B cell (primary cell): ENCODE results near the gene SPATA20. TPM values are rescaled to one million over a fixed set of nuclear protein-coding genes. Genes with fewer than 3 reads are reported as not detected.
A peak's percentile ranks its signal among the peaks of the same experiment; 100 is the strongest.

ENCODE experiments used
- ATAC-seq: fragments of 200-7000 bp; cut with Tn5 transposase; one replicate; pipeline ENCODE4 v1.10.0; 2021; ENCODE audit warnings: low read depth, mild to moderate bottlenecking, moderate number of reproducible peaks, moderate library complexity
- CTCF ChIA-PET: fragments of 350-600 bp; sonication (Branson Sonifier 250); formaldehyde crosslinking; loops from one replicate; lab custom pipeline; 2021; ENCODE audit warnings: antibody characterized with exemption, inconsistent platforms; lab: Charles Lee
- POLR2A ChIA-PET: fragments of 350-600 bp; sonication (Branson Sonifier 250); formaldehyde crosslinking; loops from one replicate; lab custom pipeline; 2021; ENCODE audit warnings: antibody characterized with exemption; lab: Charles Lee
- DNase-seq: peaks from one replicate; pipeline ENCODE4 v3.0.0; 2013
- H2AFZ ChIP-seq: 2 replicates; pipeline ENCODE4 v1.6.1; 2012; ENCODE audit warnings: mild to moderate bottlenecking, low read depth, low read length; ENCODE audit not compliant: insufficient read depth, poor library complexity, severe bottlenecking
- H3K27ac ChIP-seq, 2 donors: 1 replicate in 1 of 2; 2 replicates in 1 of 2; pipeline ENCODE4 v1.5.1; 2012 to 2013; ENCODE audit warnings: low read length in 2 of 2, mild to moderate bottlenecking in 2 of 2, moderate library complexity in 1 of 2
- H3K27me3 ChIP-seq, 4 experiments: fragments of 200-600 bp in 1 of 4; sonication (generic) in 1 of 4; replicated peaks in 1 of 4; 1 replicate in 2 of 4; 2 replicates in 2 of 4; pipeline versions ENCODE4 v1.6.1 to v1.7.0; 2013 to 2016; ENCODE audit warnings: low read length in 3 of 4, mild to moderate bottlenecking in 2 of 4, mixed read lengths in 1 of 4, moderate library complexity in 1 of 4; ENCODE audit not compliant: insufficient read depth in 4 of 4, control insufficient read depth in 3 of 4; ENCODE audit errors: control extremely low read depth in 1 of 4
- H3K36me3 ChIP-seq, 2 experiments: replicated peaks in 1 of 2; 1 replicate in 1 of 2; 2 replicates in 1 of 2; pipeline versions ENCODE4 v1.6.1 to v1.7.1; 2013; ENCODE audit warnings: low read length in 1 of 2; ENCODE audit not compliant: insufficient read depth in 2 of 2, control insufficient read depth in 1 of 2; ENCODE audit errors: control extremely low read depth in 1 of 2, extremely low read depth in 1 of 2
- H3K4me1 ChIP-seq, 2 donors: fragments of 200-600 bp in 1 of 2; sonication (generic) in 1 of 2; 1 replicate in 1 of 2; 2 replicates in 1 of 2; pipeline versions ENCODE4 v1.5.1 to v1.6.1; 2013 to 2017; ENCODE audit warnings: low read length in 2 of 2; ENCODE audit not compliant: control insufficient read depth in 2 of 2, insufficient read depth in 2 of 2
- H3K4me2 ChIP-seq: replicated peaks from 2 replicates; pipeline ENCODE3; 2012; ENCODE audit warnings: mild to moderate bottlenecking, low read depth, low read length; ENCODE audit not compliant: poor library complexity, severe bottlenecking
- H3K4me3 ChIP-seq, 5 experiments: fragments of 200-600 bp in 1 of 5; sonication (generic) in 1 of 5; 1 replicate in 3 of 5; 2 replicates in 2 of 5; pipeline versions ENCODE4 v1.5.1 to v1.7.0; 2011 to 2016; ENCODE audit warnings: low read length in 4 of 5, mild to moderate bottlenecking in 4 of 5, low read depth in 2 of 5, control low read depth in 1 of 5, moderate library complexity in 1 of 5; ENCODE audit not compliant: insufficient read depth in 1 of 5; ENCODE audit errors: control extremely low read depth in 1 of 5, extremely low read depth in 1 of 5
- H3K79me2 ChIP-seq: fragments of 200-600 bp; sonication (generic); one replicate; pipeline ENCODE4 v1.6.0; 2016; ENCODE audit warnings: low read length; ENCODE audit not compliant: control insufficient read depth, insufficient read depth
- H3K9ac ChIP-seq: fragments of 200-600 bp; sonication (generic); 2 replicates; pipeline ENCODE4 v1.6.1; 2017; ENCODE audit warnings: mild to moderate bottlenecking, low read length, moderate library complexity
- H3K9me3 ChIP-seq, 3 donors: one replicate each; pipeline versions ENCODE4 v1.6.1 to v1.7.1; 2013; ENCODE audit warnings: low read length in 2 of 3; ENCODE audit not compliant: control insufficient read depth in 2 of 3, insufficient read depth in 1 of 3; ENCODE audit errors: control extremely low read depth in 1 of 3
- H4K20me1 ChIP-seq: 2 replicates; pipeline ENCODE4 v1.6.0; 2012; ENCODE audit warnings: mild to moderate bottlenecking, low read length; ENCODE audit not compliant: insufficient read depth, control insufficient read depth, poor library complexity, severe bottlenecking
- H3K27ac Mint-ChIP-seq: one replicate; pipeline ENCODE4 v1.8.0; 2021; ENCODE audit warnings: mixed read lengths
- H3K27me3 Mint-ChIP-seq: one replicate; pipeline ENCODE4 v1.8.0; 2021; ENCODE audit warnings: mixed read lengths
- H3K4me1 Mint-ChIP-seq: one replicate; pipeline ENCODE4 v1.8.0; 2021; ENCODE audit warnings: mixed read lengths
- H3K4me3 Mint-ChIP-seq: one replicate; pipeline ENCODE4 v1.8.0; 2021; ENCODE audit warnings: mixed read lengths
- H3K9me3 Mint-ChIP-seq: one replicate; pipeline ENCODE4 v1.8.0; 2022; ENCODE audit warnings: mixed read lengths; ENCODE audit not compliant: insufficient read depth
- CTCF ChIP-seq: fragments of 200-600 bp; IDR thresholded peaks from one replicate; pipeline ENCODE4 v1.8.0; 2022; ENCODE audit warnings: antibody characterized with exemption, mild to moderate bottlenecking
- EZH2 ChIP-seq: IDR thresholded peaks from 2 replicates; pipeline ENCODE4 v1.6.1; 2012; ENCODE audit warnings: borderline replicate concordance, low read depth, mild to moderate bottlenecking, moderate library complexity, low read length; ENCODE audit not compliant: insufficient read depth, poor library complexity, severe bottlenecking
- WGBS: methylation state at CpG from one replicate; pipeline ENCODE4 v1.1.5; 2013; ENCODE audit warnings: missing lambda C conversion rate; ENCODE audit not compliant: insufficient coverage; 5-methylcytosine and 5-hydroxymethylcytosine counted together
- intact Hi-C: fragments of 100-400 bp; cut with micrococcal nuclease; formaldehyde crosslinking; loops from one replicate; pipeline ENCODE4 v1.10.0; 2022
- polyA plus RNA-seq: library from polyadenylated mRNA; depleted of rRNA; stranded (reverse); fragments of >200 nt; gene quantifications from 2 replicates; pipeline ENCODE4 v1.2.3, GENCODE V29; 2012
- total RNA-seq, 2 donors: library from RNA; stranded (reverse); fragments of 120-200 nt in 1 of 2; gene quantifications; 1 replicate in 1 of 2; 2 replicates in 1 of 2; pipeline versions ENCODE4 v1.2.3 to v1.2.4, GENCODE V29; 2013 to 2022

Gene SPATA20
- total and polyA plus RNA-seq, 2 donors (not counting 1 experiment from before 2014, with no cell fraction given): 61.7 to 68.5 TPM

- POLR2A ChIA-PET: no interaction called here
- no peak overlapping the region for H3K27ac Mint-ChIP-seq
- Histone ChIP-seq H3K27ac (no peak overlapping the region), H2AFZ (no peak overlapping the region), H3K9ac (no peak overlapping the region), H3K9me3 (no peaks in the 10 kb centered on the region), H3K36me3 (no peaks in the 10 kb centered on the region), H3K4me3 (no peak overlapping the region), H3K27me3 (peaks cover 0 to 18% (median 0%) of the 10 kb centered on the region in 4 experiments), H4K20me1 (no peaks in the 10 kb centered on the region), H3K79me2 (no peaks in the 10 kb centered on the region), H3K4me2 (no peak overlapping the region), H3K4me1 (no peaks in the 10 kb centered on the region)
- 94% methylated on average over 16 of the region's 18 CpGs for whole genome bisulfite sequencing
- no peak for DNase-seq
- TF ChIP-seq EZH2: no peak
- TF ChIP-seq CTCF: no peak
- H3K4me1 Mint-ChIP-seq: no peaks in the 10 kb centered on the region
- H3K9me3 Mint-ChIP-seq: no peaks in the 10 kb centered on the region
- H3K27me3 Mint-ChIP-seq: peaks cover 30% of the 10 kb centered on the region
- ATAC-seq: no peak
- no peak overlapping the region for H3K4me3 Mint-ChIP-seq
- CTCF ChIA-PET: no interaction called here
- intact Hi-C loops: no loop called here
These were observed 55.9 kb downstream of the SPATA20 start for GRCh38 chr17:50602836-50603235.

GRCh38 chr17:50603340-50603739 is 56.4 kb downstream of the SPATA20 start:
- 62% methylated on average over 9 of the region's 9 CpGs for WGBS
- Mint-ChIP-seq H3K4me1 (no peaks in the 10 kb centered on the region), H3K27me3 (peaks cover 29% of the 10 kb centered on the region), H3K4me3 (no peak overlapping the region), H3K9me3 (no peaks in the 10 kb centered on the region), H3K27ac (no peak overlapping the region)
- POLR2A ChIA-PET: no interaction called here
- H3K79me2 ChIP-seq: no peaks in the 10 kb centered on the region
- CTCF ChIA-PET: no interaction called here
- no peaks in the 10 kb centered on the region for H4K20me1 ChIP-seq
- H3K9me3 ChIP-seq: no peaks in the 10 kb centered on the region
- ATAC-seq (no peak), DNase-seq (no peak)
- H3K27me3 ChIP-seq: peaks cover 0 to 22% (median 0%) of the 10 kb centered on the region in 4 experiments
- TF ChIP-seq CTCF (peak; percentile 30), EZH2 (no peak)
- H3K36me3 ChIP-seq: no peaks in the 10 kb centered on the region
- no peak overlapping the region for H3K9ac ChIP-seq
- H3K4me2 ChIP-seq: no peak overlapping the region
- no peak overlapping the region for H3K4me3 ChIP-seq
- no peaks in the 10 kb centered on the region for H3K4me1 ChIP-seq
- no peak overlapping the region for H3K27ac ChIP-seq
- no peak overlapping the region for H2AFZ ChIP-seq
- intact Hi-C loops: no loop called here
